OCI-LY7 (cell line): ENCODE data around the gene PIAS4. TPM values are rescaled to one million over a fixed set of nuclear protein-coding genes. Genes with fewer than 3 reads are reported as not detected.
A peak's percentile ranks its signal among the peaks of the same experiment; 100 is the strongest.

Experiments used
- BruUV-seq: library from RNA; stranded (reverse); fragments of 400-500 nt; replicated peaks from 2 replicates; lab custom pipeline; 2021; lab: Mats Ljungman, UMichigan
- CTCF ChIA-PET: fragments of 300-600 bp; sonication (Branson Sonifier 250); formaldehyde crosslinking; loops from one replicate; lab custom pipeline; 2022; ENCODE audit warnings: antibody characterized with exemption; ENCODE audit not compliant: unreplicated experiment; lab: Charles Lee
- POLR2A ChIA-PET: fragments of 300-600 bp; sonication (Branson Sonifier 250); formaldehyde crosslinking; loops from one replicate; lab custom pipeline; 2022; ENCODE audit warnings: antibody characterized with exemption; lab: Charles Lee
- DNase-seq: peaks from one replicate; pipeline ENCODE4 v3.0.0-alpha.2; 2015; ENCODE audit warnings: low spot score
- H2AFZ ChIP-seq: fragments of 200-600 bp; sonication (generic), shearing (Covaris generic); 2 replicates; pipeline ENCODE4 v1.6.1; 2014; ENCODE audit warnings: mild to moderate bottlenecking, antibody characterized with exemption, low read length, moderate library complexity
- H3K27ac ChIP-seq: fragments of 200-600 bp; sonication (generic); 2 replicates; pipeline ENCODE4 v1.5.1; 2014; ENCODE audit warnings: mixed run types, low read depth, mild to moderate bottlenecking, moderate library complexity, low read length, inconsistent platforms; ENCODE audit not compliant: poor library complexity, severe bottlenecking
- H3K36me3 ChIP-seq: fragments of 200-600 bp; sonication (generic); 2 replicates; pipeline ENCODE4 v1.6.1; 2014; ENCODE audit warnings: mild to moderate bottlenecking, antibody characterized with exemption, low read length, moderate library complexity, mixed read lengths; ENCODE audit not compliant: insufficient read depth
- H3K4me1 ChIP-seq: fragments of 200-600 bp; sonication (generic); 2 replicates; pipeline ENCODE4 v1.5.1; 2014; ENCODE audit warnings: mild to moderate bottlenecking, low read length; ENCODE audit not compliant: insufficient read depth, poor library complexity, severe bottlenecking
- H3K4me2 ChIP-seq: fragments of 200-600 bp; sonication (generic); 2 replicates; pipeline ENCODE4 v1.6.1; 2014; ENCODE audit warnings: mild to moderate bottlenecking, low read length
- H3K4me3 ChIP-seq: fragments of 200-600 bp; sonication (generic); 2 replicates; pipeline ENCODE4 v1.5.1; 2014; ENCODE audit warnings: mild to moderate bottlenecking, low read depth, low read length; ENCODE audit not compliant: poor library complexity, severe bottlenecking
- H3K79me2 ChIP-seq: fragments of 200-600 bp; sonication (generic); 2 replicates; pipeline ENCODE4 v1.6.1; 2016; ENCODE audit warnings: low read depth, mild to moderate bottlenecking, low read length, moderate library complexity, mixed read lengths; ENCODE audit not compliant: insufficient read depth
- H3K9me2 ChIP-seq: fragments of 200-600 bp; sonication (generic); 2 replicates; pipeline ENCODE4 v1.6.1; 2016; ENCODE audit warnings: mild to moderate bottlenecking, low read length, mixed read lengths; ENCODE audit not compliant: insufficient read depth
- H3K9me3 ChIP-seq: fragments of 200-600 bp; sonication (generic); 2 replicates; pipeline ENCODE4 v1.6.1; 2014; ENCODE audit warnings: mild to moderate bottlenecking, mixed run types, low read length, mixed read lengths
- H4K20me1 ChIP-seq: fragments of 200-600 bp; sonication (generic); 2 replicates; pipeline ENCODE4 v1.6.1; 2014; ENCODE audit warnings: mild to moderate bottlenecking, antibody characterized with exemption, low read length, moderate library complexity, mixed read lengths; ENCODE audit not compliant: insufficient read depth
- EZH2phosphoT487 ChIP-seq: fragments of 200-600 bp; sonication (generic); IDR thresholded peaks from 2 replicates; pipeline ENCODE4 v1.6.1; 2018; ENCODE audit warnings: low read depth, borderline replicate concordance, mild to moderate bottlenecking, mixed run types, antibody characterized with exemption, low read length, moderate library complexity, mixed read lengths
- intact Hi-C: fragments of 100-400 bp; cut with micrococcal nuclease; formaldehyde crosslinking; loops from one replicate; pipeline ENCODE4 v1.10.0; 2022; ENCODE audit not compliant: unreplicated experiment
- total RNA-seq, 2 experiments: library from RNA; depleted of rRNA in 1 of 2; stranded (reverse); fragments of >200 nt in 1 of 2; shearing (Covaris generic) in 1 of 2; gene quantifications; 2 replicates each; pipeline ENCODE4 v1.2.3, GENCODE V29; 2014 to 2022
- TF ChIP-seq, protein P1 (sequence below): fragments of 200-600 bp; sonication (generic); conservative IDR thresholded peaks from 2 replicates; pipeline ENCODE4 v1.5.1; 2014; ENCODE audit warnings: mild to moderate bottlenecking, antibody characterized with exemption, low read length, moderate library complexity, mixed read lengths

PIAS4 gene
- total RNA-seq, 2 experiments from 2014 or later = 25.3 to 35.0 TPM

DNA sequence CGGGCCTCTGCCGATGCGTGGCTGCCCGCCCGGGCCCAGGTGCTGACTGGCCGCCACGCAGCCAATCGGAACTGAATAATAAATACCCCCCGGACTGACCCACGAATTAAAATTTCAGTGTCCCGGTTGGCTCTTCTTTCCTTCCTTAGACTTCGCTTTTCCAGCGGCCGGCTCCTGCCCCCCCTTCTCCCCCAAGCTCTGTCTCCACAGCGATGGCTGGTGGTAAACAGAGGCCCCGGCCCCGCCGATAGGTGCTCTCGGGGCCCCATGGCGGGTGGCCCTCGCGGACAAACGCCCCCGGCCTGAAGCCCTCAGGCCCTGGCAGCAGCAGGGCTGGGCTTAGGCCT is 56.6 kb downstream of the PIAS4 start:
- H3K4me3 ChIP-seq = peak overlapping the region; percentile 98
- H3K4me1 ChIP-seq = peaks cover 60% of the 10 kb centered on the region
- no peaks in the 10 kb centered on the region for H3K9me3 ChIP-seq
- POLR2A ChIA-PET = no interaction called here
- H3K79me2 ChIP-seq = peaks cover 60% of the 10 kb centered on the region
- peaks cover 34% of the 10 kb centered on the region for H4K20me1 ChIP-seq
- peak overlapping the region; percentile 69 for H3K27ac ChIP-seq
- no TSS peak for BruUV-seq
- TF ChIP-seq, protein P1, sequence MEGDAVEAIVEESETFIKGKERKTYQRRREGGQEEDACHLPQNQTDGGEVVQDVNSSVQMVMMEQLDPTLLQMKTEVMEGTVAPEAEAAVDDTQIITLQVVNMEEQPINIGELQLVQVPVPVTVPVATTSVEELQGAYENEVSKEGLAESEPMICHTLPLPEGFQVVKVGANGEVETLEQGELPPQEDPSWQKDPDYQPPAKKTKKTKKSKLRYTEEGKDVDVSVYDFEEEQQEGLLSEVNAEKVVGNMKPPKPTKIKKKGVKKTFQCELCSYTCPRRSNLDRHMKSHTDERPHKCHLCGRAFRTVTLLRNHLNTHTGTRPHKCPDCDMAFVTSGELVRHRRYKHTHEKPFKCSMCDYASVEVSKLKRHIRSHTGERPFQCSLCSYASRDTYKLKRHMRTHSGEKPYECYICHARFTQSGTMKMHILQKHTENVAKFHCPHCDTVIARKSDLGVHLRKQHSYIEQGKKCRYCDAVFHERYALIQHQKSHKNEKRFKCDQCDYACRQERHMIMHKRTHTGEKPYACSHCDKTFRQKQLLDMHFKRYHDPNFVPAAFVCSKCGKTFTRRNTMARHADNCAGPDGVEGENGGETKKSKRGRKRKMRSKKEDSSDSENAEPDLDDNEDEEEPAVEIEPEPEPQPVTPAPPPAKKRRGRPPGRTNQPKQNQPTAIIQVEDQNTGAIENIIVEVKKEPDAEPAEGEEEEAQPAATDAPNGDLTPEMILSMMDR = no peak
- TF ChIP-seq EZH2phosphoT487 = no peak
- intact Hi-C loops = loop anchor here (5.0 kb wide), 1 partner anchor 118 kb away; the partner anchor contains the start of genes ANKRD24 and SIRT6
- CTCF ChIA-PET = interaction anchor here (0.6 kb wide), 1 partner anchor 171 kb away, joined by 3 read pairs; no protein-coding TSS in a partner anchor
- peak overlapping the region; percentile 73 for H3K4me2 ChIP-seq
- no peaks in the 10 kb centered on the region for H3K9me2 ChIP-seq
- peaks cover 49% of the 10 kb centered on the region for H3K36me3 ChIP-seq
- no peak for DNase-seq
- no peak overlapping the region for H2AFZ ChIP-seq

DNA sequence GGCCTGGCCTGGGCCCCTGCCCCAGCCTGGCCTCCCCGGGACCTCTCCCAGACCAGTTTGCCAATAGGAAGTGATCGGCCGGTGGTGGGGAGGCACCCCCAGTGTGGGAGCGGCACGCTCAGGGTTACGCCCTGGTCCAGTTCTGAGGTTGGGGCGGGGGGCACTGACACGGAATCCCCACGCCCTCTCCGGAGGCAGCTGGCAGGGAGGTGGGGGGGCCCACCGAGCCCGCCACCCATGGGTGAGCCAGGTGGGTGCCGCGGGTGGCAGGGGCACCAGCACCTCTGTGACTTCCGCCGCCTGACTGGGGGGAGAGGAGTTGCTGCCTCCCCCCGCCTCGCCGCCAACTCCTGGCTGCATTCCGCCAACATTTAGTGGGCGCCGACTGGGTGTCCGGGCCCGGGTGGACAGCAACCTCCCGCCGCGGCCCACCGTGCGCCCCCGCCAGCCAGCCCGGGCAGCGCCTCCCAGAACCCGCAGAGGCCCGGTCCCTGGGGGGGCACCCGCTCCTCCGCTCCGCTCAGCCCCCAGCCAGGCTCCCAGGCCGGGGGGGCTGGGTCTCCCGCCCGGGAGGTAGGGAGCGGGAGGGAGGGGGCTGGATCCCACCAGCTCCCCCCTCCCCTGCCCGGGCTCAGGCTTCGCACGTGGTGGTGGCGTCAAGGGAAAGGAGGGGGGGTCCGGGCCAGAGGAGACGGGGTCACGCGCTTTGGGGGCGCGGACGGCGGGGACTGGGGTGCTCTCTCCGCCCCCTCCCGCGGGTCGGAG is 57.1 kb downstream of the PIAS4 start:
- POLR2A ChIA-PET = no interaction called here
- Histone ChIP-seq H3K4me1 (peaks cover 60% of the 10 kb centered on the region), H4K20me1 (peaks cover 34% of the 10 kb centered on the region), H3K4me3 (peak overlapping the region; percentile 98), H3K27ac (peak overlapping the region; percentile 69), H3K9me2 (no peaks in the 10 kb centered on the region), H3K36me3 (peaks cover 44% of the 10 kb centered on the region), H3K79me2 (peaks cover 54% of the 10 kb centered on the region), H3K4me2 (peak overlapping the region; percentile 73), H2AFZ (no peak overlapping the region), H3K9me3 (no peaks in the 10 kb centered on the region)
- intact Hi-C loops = loop anchor here (5.0 kb wide), 2 partner anchors 73 to 118 kb away; partner anchors contain the start of genes ANKRD24 and SIRT6
- DNase-seq = peak; percentile 52
- CTCF ChIA-PET = interaction anchor here (0.6 kb wide), 1 partner anchor 170 kb away, joined by 3 read pairs; no protein-coding TSS in a partner anchor
- TF ChIP-seq EZH2phosphoT487 = no peak
- TF ChIP-seq, protein P1 = no peak
- BruUV-seq = no TSS peak
